HepG2 (cell line): Measurements from ENCODE around the gene ZNF169. TPM values are rescaled to one million over a fixed set of nuclear protein-coding genes. Genes with fewer than 3 reads are reported as not detected.

Experiments
- ARID5B ChIP-seq: IDR thresholded peaks from 2 replicates; pipeline ENCODE4 v1.4.0; 2020; ENCODE audit warnings: mild to moderate bottlenecking, missing genetic modification reagents
- CTCF ChIP-seq: sonication (generic); formaldehyde crosslinking; IDR thresholded peaks from 2 replicates; pipeline ENCODE4 v1.5.0; 2020; ENCODE audit warnings: mild to moderate bottlenecking, missing genetic modification reagents, moderate library complexity
- FOSL2 ChIP-seq: sonication (generic); formaldehyde crosslinking; IDR thresholded peaks from 2 replicates; pipeline ENCODE4 v1.4.0; 2020; ENCODE audit warnings: missing genetic modification reagents
- HMGA1 ChIP-seq: sonication (generic); formaldehyde crosslinking; conservative IDR thresholded peaks from 2 replicates; pipeline ENCODE4 v1.4.0; 2020; ENCODE audit warnings: missing genetic modification reagents
- IKZF1 ChIP-seq: fragments of 450-650 bp; IDR thresholded peaks from 2 replicates; pipeline ENCODE4 v1.7.1; 2016
- ONECUT2 ChIP-seq: sonication (generic); formaldehyde crosslinking; IDR thresholded peaks from 2 replicates; pipeline ENCODE4 v1.4.0; 2020; ENCODE audit warnings: missing genetic modification reagents
- POGZ ChIP-seq: sonication (generic); formaldehyde crosslinking; IDR thresholded peaks from 2 replicates; pipeline ENCODE4 v1.4.0; 2020; ENCODE audit warnings: mild to moderate bottlenecking, missing genetic modification reagents
- POLR2AphosphoS2 ChIP-seq: IDR thresholded peaks from 2 replicates; pipeline ENCODE4 v1.6.1; 2011; ENCODE audit warnings: low read depth, low read length, improper control_type of control experiment
- PTBP1 ChIP-seq: fragments of 200-400 bp; formaldehyde crosslinking; IDR thresholded peaks from 2 replicates; pipeline ENCODE4 v1.6.1; 2018; ENCODE audit warnings: low read length, low read depth; ENCODE audit not compliant: poor library complexity, severe bottlenecking
- TIGD3 ChIP-seq: sonication (generic); formaldehyde crosslinking; IDR thresholded peaks from 2 replicates; pipeline ENCODE4 v1.5.1; 2020; ENCODE audit warnings: mild to moderate bottlenecking, missing genetic modification reagents, borderline replicate concordance
- ZBED4 ChIP-seq: sonication (generic); formaldehyde crosslinking; IDR thresholded peaks from 2 replicates; pipeline ENCODE4 v1.4.0; 2020; ENCODE audit warnings: missing genetic modification reagents, borderline replicate concordance
- ZBTB37 ChIP-seq: sonication (generic); formaldehyde crosslinking; IDR thresholded peaks from 2 replicates; pipeline ENCODE4 v1.4.0; 2020; ENCODE audit warnings: mild to moderate bottlenecking, missing genetic modification reagents
- ZC3H4 ChIP-seq: sonication (generic); formaldehyde crosslinking; IDR thresholded peaks from 2 replicates; pipeline ENCODE4 v1.4.0; 2020; ENCODE audit warnings: missing genetic modification reagents, borderline replicate concordance
- ZNF292 ChIP-seq: sonication (generic); formaldehyde crosslinking; IDR thresholded peaks from 2 replicates; pipeline ENCODE4 v1.8.1; 2022; ENCODE audit warnings: mild to moderate bottlenecking, low read depth, missing genetic modification reagents, borderline replicate concordance
- ZNF468 ChIP-seq: sonication (generic); formaldehyde crosslinking; IDR thresholded peaks from 2 replicates; pipeline ENCODE4 v1.8.0; 2022; ENCODE audit warnings: mild to moderate bottlenecking, moderate library complexity, missing genetic modification reagents
- ZNF83 ChIP-seq: sonication (generic); formaldehyde crosslinking; IDR thresholded peaks from 2 replicates; pipeline ENCODE4 v1.4.0; 2020; ENCODE audit warnings: missing genetic modification reagents, mild to moderate bottlenecking, borderline replicate concordance
- polyA plus RNA-seq, 8 experiments: library from polyadenylated mRNA; depleted of rRNA in 3 of 8; stranded (reverse) in 7 of 8; unstranded in 1 of 8; fragments of >200 nt; fragmentation: Illumina TruSeq in 4 of 8; extraction: Trizol in 4 of 8; gene quantifications; 2 replicates each; pipeline versions ENCODE4 v1.2.1 to v1.2.3, GENCODE V29; 2011 to 2016; ENCODE audit warnings: low read depth in 4 of 8, missing spikeins in 1 of 8, mixed read lengths in 1 of 8; ENCODE audit not compliant: insufficient read depth in 1 of 8
- total RNA-seq, 5 experiments: library from RNA; depleted of rRNA; stranded (reverse); fragments of >200 nt; fragmentation: Illumina TruSeq; extraction: Trizol; gene quantifications; 2 replicates each; pipeline ENCODE4 v1.2.3, GENCODE V29; 2016; ENCODE audit warnings: low read depth in 1 of 5

Gene ZNF169
- total and polyA plus RNA-seq, 2 of the 13 experiments (the other 11 are each of a cell fraction or from before 2014, with no cell fraction given), result 2.1 to 6.3 TPM

- TF ChIP-seq IKZF1 (no peak), HMGA1 (no peak), POLR2AphosphoS2 (no peak), ZBTB37 (CRISPR knock-in tag) (peak; percentile 59; the same call in 1 of the 2 replicates), TIGD3 (CRISPR knock-in tag) (no peak), PTBP1 (no peak), CTCF (no peak), ZNF292 (CRISPR knock-in tag) (no peak), ZNF83 (CRISPR knock-in tag) (no peak), ARID5B (CRISPR knock-in tag) (no peak; the same call in 1 of the 2 replicates), ZBED4 (no peak), FOSL2 (CRISPR knock-in tag) (0 out of 2 replicates have a peak, but pooled peaks have one; percentile 43), ZNF468 (no peak), ZC3H4 (no peak), ONECUT2 (no peak), POGZ (CRISPR knock-in tag) (peak; percentile 66; the same call in 1 of the 2 replicates)
Observed at GRCh38 chr9:94259077-94259862, at the start of gene ZNF169 (continued).
